Measurements from ENCODE around the gene GABRB1. TPM values are rescaled to one million over a fixed set of nuclear protein-coding genes. Genes with fewer than 3 reads are reported as not detected.
A peak's percentile ranks its signal among the peaks of the same experiment; 100 is the strongest.
"Not testable (repeated sequence)": the region's sequence is repeated elsewhere in the genome, so short reads cannot be mapped to it uniquely, and the experiment has no call there.

The GABRB1 gene
- total and polyA plus RNA-seq, 2 donors (not counting 1 experiment from before 2014, with no cell fraction given): 0.05 to 0.17 TPM

- Histone ChIP-seq H3K27ac (ENCODE audit: insufficient read depth, low read length) (no peak overlapping the region), H3K79me2 (ENCODE audit: control insufficient read depth, insufficient read depth, low read length) (no peaks in the 10 kb centered on the region), H3K9ac (ENCODE audit: insufficient read depth, low read length) (no peak overlapping the region), H3K4me3 (replicated peaks in 1 of 4; ENCODE audit: control extremely low read depth in 1 of 4, insufficient read depth in 1 of 4, low read depth in 3 of 4, low read length in 4 of 4) (no peak overlapping the region), H3K4me2 (ENCODE audit: extremely low read depth, insufficient read depth, low read length) (no peak overlapping the region), H3K4me1 (ENCODE audit: control insufficient read depth, extremely low read depth, insufficient read depth, low read length) (no peaks in the 10 kb centered on the region), H4K20me1 (ENCODE audit: control insufficient read depth, extremely low read depth, insufficient read depth, low read length) (no peaks in the 10 kb centered on the region), H3K36me3 (ENCODE audit: control insufficient read depth, insufficient read depth, low read length) (no peaks in the 10 kb centered on the region), H3K27me3 (ENCODE audit: control insufficient read depth, insufficient read depth, low read length) (no peaks in the 10 kb centered on the region), H3K9me3 (ENCODE audit: control insufficient read depth, insufficient read depth, low read depth, low read length) (no peaks in the 10 kb centered on the region), H2AFZ (ENCODE audit: low read length) (no peak overlapping the region)
- no peak for TF ChIP-seq EZH2 (IDR thresholded peaks at IDR 0.05; ENCODE audit: low read length, missing control alignments)
- no peak for TF ChIP-seq CTCF (conservative IDR thresholded peaks at IDR 0.05 in 1 of 2, IDR thresholded peaks at IDR 0.05 in 1 of 2; ENCODE audit: low read depth in 1 of 2, low read length in 2 of 2)
- DNase-seq (ENCODE audit: low read depth in 2 of 2): peak; percentile 40 to 51
These were observed 343.1 kb downstream of the GABRB1 start for GRCh38 chr4:47374477-47374876.

GRCh38 chr4:47378021-47378530 is 346.7 kb downstream of the GABRB1 start:
- H4K20me1 ChIP-seq (ENCODE audit: control insufficient read depth, extremely low read depth, insufficient read depth, low read length); H3K27me3 ChIP-seq (ENCODE audit: control insufficient read depth, insufficient read depth, low read length); H3K27ac ChIP-seq (ENCODE audit: insufficient read depth, low read length); H3K9ac ChIP-seq (ENCODE audit: insufficient read depth, low read length); H3K4me3 ChIP-seq (replicated peaks in 1 of 4; ENCODE audit: control extremely low read depth in 1 of 4, insufficient read depth in 1 of 4, low read depth in 3 of 4, low read length in 4 of 4); H3K9me3 ChIP-seq (ENCODE audit: control insufficient read depth, insufficient read depth, low read depth, low read length); H3K4me2 ChIP-seq (ENCODE audit: extremely low read depth, insufficient read depth, low read length); H3K4me1 ChIP-seq (ENCODE audit: control insufficient read depth, extremely low read depth, insufficient read depth, low read length); H3K36me3 ChIP-seq (ENCODE audit: control insufficient read depth, insufficient read depth, low read length); DNase-seq (ENCODE audit: low read depth in 2 of 2); H3K79me2 ChIP-seq (ENCODE audit: control insufficient read depth, insufficient read depth, low read length); H2AFZ ChIP-seq (ENCODE audit: low read length): not testable (repeated sequence)

GRCh38 chr4:47381172-47381571 is 349.8 kb downstream of the GABRB1 start:
- Histone ChIP-seq H3K79me2 (ENCODE audit: control insufficient read depth, insufficient read depth, low read length) (no peaks in the 10 kb centered on the region), H3K4me1 (ENCODE audit: control insufficient read depth, extremely low read depth, insufficient read depth, low read length) (no peaks in the 10 kb centered on the region), H4K20me1 (ENCODE audit: control insufficient read depth, extremely low read depth, insufficient read depth, low read length) (no peaks in the 10 kb centered on the region), H3K9ac (ENCODE audit: insufficient read depth, low read length) (no peak overlapping the region), H3K4me3 (replicated peaks in 1 of 4; ENCODE audit: control extremely low read depth in 1 of 4, insufficient read depth in 1 of 4, low read depth in 3 of 4, low read length in 4 of 4) (no peak overlapping the region), H3K9me3 (ENCODE audit: control insufficient read depth, insufficient read depth, low read depth, low read length) (no peaks in the 10 kb centered on the region), H3K27me3 (ENCODE audit: control insufficient read depth, insufficient read depth, low read length) (no peaks in the 10 kb centered on the region), H3K27ac (ENCODE audit: insufficient read depth, low read length) (no peak overlapping the region), H3K36me3 (ENCODE audit: control insufficient read depth, insufficient read depth, low read length) (no peaks in the 10 kb centered on the region), H3K4me2 (ENCODE audit: extremely low read depth, insufficient read depth, low read length) (no peak overlapping the region), H2AFZ (ENCODE audit: low read length) (no peak overlapping the region)
- no peak for DNase-seq (ENCODE audit: low read depth in 2 of 2)
- TF ChIP-seq EZH2 (IDR thresholded peaks at IDR 0.05; ENCODE audit: low read length, missing control alignments) (no peak), CTCF (conservative IDR thresholded peaks at IDR 0.05 in 1 of 2, IDR thresholded peaks at IDR 0.05 in 1 of 2; ENCODE audit: low read depth in 1 of 2, low read length in 2 of 2) (no peak)

Data from fibroblast of lung (primary cell).